NCI-H128 (cell line): ENCODE results near the gene S100A9.
"Not testable (repeated sequence)": the region's sequence is repeated elsewhere in the genome, so short reads cannot be mapped to it uniquely, and the experiment has no call there.

Experiments used
- DNase-seq: peaks from one replicate; lab custom pipeline; 2025; ENCODE audit not compliant: unreplicated experiment; lab: John Stamatoyannopoulos, UW

Gene S100A9

GRCh38 chr1:153344718-153345025, 13.0 kb upstream of the S100A9 start:
- no peak for DNase-seq

GRCh38 chr1:153345187-153346076, 12.2 kb upstream of the S100A9 start:
- DNase-seq = peak; percentile 29

- DNase-seq = peak; percentile 83
These were observed 11.5 kb upstream of the S100A9 start for GRCh38 chr1:153346077-153346723.

- DNase-seq = not testable (repeated sequence)
These were observed 10.6 kb upstream of the S100A9 start for GRCh38 chr1:153347049-153347448.

GRCh38 chr1:153347856-153348255, 9.8 kb upstream of the S100A9 start:
- DNase-seq = no peak

GRCh38 chr1:153348511-153349362, 8.9 kb upstream of the S100A9 start, which contains the start of gene PGLYRP4:
PGLYRP4 (minus strand) TSS chr1:153348841; CDS start chr1:153347932, 909 bp downstream.
- no peak for DNase-seq

GRCh38 chr1:153349363-153350320, 8.0 kb upstream of the S100A9 start:
- no peak for DNase-seq

- DNase-seq = no peak
These were observed 7.2 kb upstream of the S100A9 start for GRCh38 chr1:153350321-153350957.

GRCh38 chr1:153352523-153352922, 5.1 kb upstream of the S100A9 start:
- DNase-seq = peak; percentile 53

GRCh38 chr1:153353226-153353947, 4.3 kb upstream of the S100A9 start:
- DNase-seq = no peak

GRCh38 chr1:153354515-153355193, 3.0 kb upstream of the S100A9 start:
- no peak for DNase-seq

- peak; percentile 34 for DNase-seq
These were observed 2.1 kb upstream of the S100A9 start for GRCh38 chr1:153355445-153356071.

- DNase-seq = no peak
These were observed 1.1 kb upstream of the S100A9 start for GRCh38 chr1:153356392-153357075.

- no peak for DNase-seq
These were observed 390 bp upstream of the S100A9 start for GRCh38 chr1:153357076-153357852.

GRCh38 chr1:153358691-153358975, 979 bp downstream of the S100A9 start:
- no peak for DNase-seq

GRCh38 chr1:153359241-153359640, 1.6 kb downstream of the S100A9 start:
- no peak for DNase-seq

- DNase-seq = no peak
These were observed 2.5 kb downstream of the S100A9 start for GRCh38 chr1:153360190-153360589.
